Activated CD8-positive, alpha-beta memory T cell treated with anti-CD3 and anti-CD28 coated beads, Interleukin-2, amount 50 U/mL, for 24 hours (primary cell): ENCODE measurements around the gene KIF15.
"Not testable (repeated sequence)": the region's sequence is repeated elsewhere in the genome, so short reads cannot be mapped to it uniquely, and the experiment has no call there.

Experiments used
- DNase-seq: peaks from one replicate; pipeline ENCODE4 v3.0.0-alpha.2; 2020; ENCODE audit errors: extremely low read depth

Gene KIF15

GRCh38 chr3:44827196-44827595 lies 65.6 kb downstream of the KIF15 start:
- no peak for DNase-seq

DNA sequence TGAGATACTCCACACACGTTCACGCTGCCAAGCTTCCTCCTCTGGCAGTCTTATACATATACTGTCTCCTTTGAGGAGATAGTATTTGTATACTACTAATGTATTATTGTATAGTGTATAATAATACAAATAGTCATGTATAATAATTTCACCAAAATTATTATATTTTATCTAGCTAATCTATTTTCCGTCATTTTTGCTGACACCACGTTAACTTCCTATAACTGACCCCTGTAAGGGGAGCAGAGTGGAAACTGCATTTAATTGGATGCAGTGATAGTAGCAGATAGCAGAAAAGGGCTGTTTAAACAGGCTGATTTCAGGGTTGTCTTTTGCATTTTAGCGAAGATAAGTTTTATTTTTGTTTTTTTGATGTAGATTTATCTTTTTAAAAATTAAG lies 69.6 kb downstream of the KIF15 start:
- DNase-seq = no peak

GRCh38 chr3:44832032-44832431 lies 70.4 kb downstream of the KIF15 start:
- no peak for DNase-seq

DNA sequence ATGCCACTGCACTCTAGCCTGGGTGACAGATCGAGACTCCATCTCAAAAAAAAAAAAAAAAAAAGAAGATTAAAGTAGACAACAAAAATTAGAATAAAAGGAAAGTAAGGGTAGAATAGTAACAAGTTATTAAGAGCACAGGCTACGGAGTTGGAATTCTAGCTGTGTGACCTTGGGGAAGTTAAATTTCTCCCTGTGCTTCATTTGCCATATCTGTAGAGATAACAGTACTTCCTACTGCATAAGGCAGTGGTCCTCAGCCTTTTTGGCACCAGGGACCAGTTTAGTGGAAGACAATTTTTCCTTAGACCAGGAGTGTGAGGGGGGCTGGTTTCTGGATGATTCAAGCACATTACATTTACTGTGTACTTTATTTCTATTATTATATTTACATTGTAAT lies 71.4 kb downstream of the KIF15 start:
- DNase-seq = no peak

DNA sequence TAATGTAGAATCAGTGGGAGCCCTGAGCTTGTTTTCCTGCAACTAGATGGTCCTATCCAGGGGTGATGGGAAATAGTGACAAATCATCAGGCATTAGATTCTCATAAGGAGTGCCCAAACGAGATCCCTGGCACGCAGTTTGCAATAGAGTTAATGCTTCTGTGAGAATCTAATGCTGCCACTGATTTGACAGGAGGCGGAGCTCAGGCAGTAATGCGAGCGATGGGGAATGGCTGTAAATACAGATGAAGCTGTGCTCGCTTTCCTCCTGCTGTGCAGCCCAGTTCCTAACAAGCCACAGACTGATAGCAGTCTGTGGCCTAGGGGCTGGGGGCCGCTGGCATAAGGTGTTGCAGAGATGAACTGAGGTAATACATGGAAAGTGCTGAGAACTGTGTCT lies 71.8 kb downstream of the KIF15 start:
- no peak for DNase-seq

- no peak for DNase-seq
Measured at GRCh38 chr3:44835684-44836083, 74.1 kb downstream of the KIF15 start.

DNA sequence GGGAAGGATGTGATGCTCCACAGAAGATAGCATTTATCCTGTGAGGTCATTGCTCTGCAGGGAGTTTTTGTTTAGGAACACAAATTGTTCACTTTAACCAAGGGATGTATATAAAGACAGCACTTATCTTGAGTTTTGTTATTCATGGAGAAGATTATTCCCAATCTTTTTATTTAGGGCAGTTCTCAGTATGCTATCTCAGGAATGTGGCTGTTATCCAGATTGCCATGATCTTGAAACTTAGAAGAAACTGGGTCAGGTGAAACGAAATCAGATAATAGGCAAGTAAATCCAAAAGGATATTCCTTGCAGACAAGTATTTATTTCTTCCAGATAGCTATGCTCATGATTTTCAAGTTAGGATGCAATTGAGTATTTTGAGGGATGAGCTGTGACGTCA lies 80.8 kb downstream of the KIF15 start:
- no peak for DNase-seq

- no peak for DNase-seq
Measured at GRCh38 chr3:44845528-44846520, 84.2 kb downstream of the KIF15 start.

GRCh38 chr3:44848634-44849033 lies 87.0 kb downstream of the KIF15 start:
- no peak for DNase-seq

GRCh38 chr3:44856663-44857062 lies 95.1 kb downstream of the KIF15 start:
- DNase-seq = not testable (repeated sequence)

DNA sequence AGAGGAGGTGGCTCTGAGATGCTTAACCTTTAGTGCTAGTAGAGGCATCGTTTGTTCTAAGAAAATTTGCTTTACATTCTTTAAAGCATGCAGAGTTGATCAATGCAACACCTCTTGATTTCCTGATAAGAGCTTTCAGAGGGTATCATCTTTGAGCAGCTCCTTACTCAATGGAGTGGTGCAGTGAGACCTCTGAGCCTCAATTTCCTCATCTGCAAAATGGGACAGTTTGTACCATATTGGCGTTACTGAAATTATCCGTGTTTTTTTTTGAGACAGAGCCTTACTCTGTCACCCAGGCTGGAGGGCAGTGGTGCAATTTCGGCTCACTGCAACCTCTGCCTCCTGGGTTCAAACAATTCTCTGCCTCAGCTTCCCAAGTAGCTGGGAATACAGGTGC lies 98.5 kb downstream of the KIF15 start:
- DNase-seq = no peak

GRCh38 chr3:44861412-44862225 lies 100.0 kb downstream of the KIF15 start, which contains the start of gene TMEM42:
Gene TMEM42, plus strand, starts transcription at chr3:44861912. Its CDS starts 13 bp downstream, at chr3:44861925.
- peak; percentile 67 for DNase-seq

- no peak for DNase-seq
Measured at GRCh38 chr3:44862226-44862637, 100.6 kb downstream of the KIF15 start.

DNA sequence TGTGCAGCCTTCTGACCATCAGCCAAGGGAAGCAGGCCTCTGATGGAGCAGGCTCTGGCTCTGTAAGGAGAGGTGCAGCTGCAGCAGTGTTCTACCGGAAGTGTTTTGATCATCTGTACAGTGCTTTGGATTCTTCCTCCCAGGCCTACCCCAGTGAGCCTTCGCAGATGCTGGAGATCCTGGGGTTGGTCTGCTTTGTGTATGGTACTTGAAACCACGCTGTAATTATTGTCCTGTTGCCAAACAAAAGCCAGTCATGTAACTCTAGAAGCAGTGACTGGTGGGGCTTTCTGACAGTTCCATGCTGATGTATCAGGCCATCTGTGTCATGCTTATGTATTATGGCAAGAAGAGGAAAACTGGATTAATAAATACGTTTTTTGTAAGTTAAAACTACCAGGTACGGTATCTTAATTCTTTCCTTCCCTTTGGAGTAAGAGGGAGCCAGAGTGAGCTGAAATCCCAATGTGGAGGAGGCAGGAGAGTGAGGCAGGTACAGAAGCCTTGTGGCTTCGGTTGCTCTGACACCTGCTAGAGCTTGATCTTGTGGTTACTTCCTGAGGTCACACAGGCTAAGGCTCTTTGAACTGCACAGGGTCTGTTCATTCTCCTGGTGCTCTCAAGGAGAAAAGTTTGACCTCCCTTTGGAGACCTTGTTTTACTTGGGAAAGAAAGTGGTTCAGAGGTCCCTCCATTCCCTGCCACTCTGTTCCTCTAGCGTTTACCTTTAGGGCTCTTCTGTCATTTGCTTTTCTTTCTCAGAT lies 103.9 kb downstream of the KIF15 start:
- no peak for DNase-seq

- DNase-seq = no peak
Measured at GRCh38 chr3:44867421-44868111, 106.0 kb downstream of the KIF15 start.

GRCh38 chr3:44870375-44871061 lies 108.9 kb downstream of the KIF15 start:
- DNase-seq = no peak

GRCh38 chr3:44874308-44874707 lies 112.7 kb downstream of the KIF15 start, which contains the start of gene TGM4:
Gene TGM4, plus strand, starts transcription at chr3:44874608. Its CDS starts 71 bp downstream, at chr3:44874679.
- DNase-seq = no peak

GRCh38 chr3:44875596-44875995 lies 114.0 kb downstream of the KIF15 start:
- no peak for DNase-seq

DNA sequence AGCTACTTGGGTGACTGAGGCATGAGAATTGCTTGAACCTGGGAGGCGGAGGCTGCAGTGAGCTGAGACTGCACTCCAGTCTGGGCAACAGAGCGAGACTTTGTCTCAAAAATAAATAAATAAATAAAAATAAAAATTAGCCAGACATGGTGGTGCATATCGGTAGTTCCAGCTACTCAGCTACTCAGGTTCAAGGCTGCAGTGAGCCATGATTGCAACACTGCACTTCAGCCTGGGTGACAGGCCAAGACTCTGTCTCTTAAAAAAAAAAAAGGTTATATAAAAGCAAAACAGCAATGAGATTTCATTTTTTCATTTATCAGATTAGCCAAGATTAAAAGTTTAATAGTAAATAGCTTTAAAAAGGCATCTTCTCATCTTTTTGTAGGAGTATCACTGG lies 115.7 kb downstream of the KIF15 start:
- DNase-seq = no peak

- DNase-seq = no peak
Measured at GRCh38 chr3:44880284-44880683, 118.7 kb downstream of the KIF15 start.
